ENCODE results near the gene RNF43. TPM values are rescaled to one million over a fixed set of nuclear protein-coding genes. Genes with fewer than 3 reads are reported as not detected.

RNF43 gene
- total and polyA plus RNA-seq, 2 experiments from 2014 or later = 8.6 to 9.4 TPM

DNA sequence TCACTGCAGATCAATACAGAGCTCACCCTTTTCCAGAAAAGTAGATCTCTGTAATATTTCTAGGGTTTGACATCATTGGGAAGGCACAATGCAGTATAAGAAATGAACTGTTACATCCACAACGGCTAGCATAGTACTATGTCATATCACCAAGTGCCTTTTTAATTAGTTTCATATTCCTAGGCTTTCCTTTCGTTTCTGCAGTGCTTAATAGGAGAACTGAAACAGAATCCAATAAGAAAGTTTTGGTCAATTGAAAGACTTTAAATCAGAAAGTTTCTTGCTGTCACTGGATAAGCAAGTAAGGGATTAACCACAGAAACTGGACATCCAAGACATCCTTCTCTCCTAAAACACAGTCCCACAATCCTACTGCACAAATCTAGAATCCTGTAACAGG lies 3.5 kb upstream of the RNF43 start:
- H3K4me1 ChIP-seq (ENCODE audit: low read depth) = peaks cover 6% of the 10 kb centered on the region
- TF ChIP-seq, protein P1, sequence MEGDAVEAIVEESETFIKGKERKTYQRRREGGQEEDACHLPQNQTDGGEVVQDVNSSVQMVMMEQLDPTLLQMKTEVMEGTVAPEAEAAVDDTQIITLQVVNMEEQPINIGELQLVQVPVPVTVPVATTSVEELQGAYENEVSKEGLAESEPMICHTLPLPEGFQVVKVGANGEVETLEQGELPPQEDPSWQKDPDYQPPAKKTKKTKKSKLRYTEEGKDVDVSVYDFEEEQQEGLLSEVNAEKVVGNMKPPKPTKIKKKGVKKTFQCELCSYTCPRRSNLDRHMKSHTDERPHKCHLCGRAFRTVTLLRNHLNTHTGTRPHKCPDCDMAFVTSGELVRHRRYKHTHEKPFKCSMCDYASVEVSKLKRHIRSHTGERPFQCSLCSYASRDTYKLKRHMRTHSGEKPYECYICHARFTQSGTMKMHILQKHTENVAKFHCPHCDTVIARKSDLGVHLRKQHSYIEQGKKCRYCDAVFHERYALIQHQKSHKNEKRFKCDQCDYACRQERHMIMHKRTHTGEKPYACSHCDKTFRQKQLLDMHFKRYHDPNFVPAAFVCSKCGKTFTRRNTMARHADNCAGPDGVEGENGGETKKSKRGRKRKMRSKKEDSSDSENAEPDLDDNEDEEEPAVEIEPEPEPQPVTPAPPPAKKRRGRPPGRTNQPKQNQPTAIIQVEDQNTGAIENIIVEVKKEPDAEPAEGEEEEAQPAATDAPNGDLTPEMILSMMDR (IDR thresholded peaks at IDR 0.05; ENCODE audit: low read depth, low read length) = no peak
- no peak overlapping the region for H3K4me3 ChIP-seq
- no peaks in the 10 kb centered on the region for H3K36me3 ChIP-seq
- DNase-seq (ENCODE audit: low read depth in 1 of 2, low spot score in 1 of 2) = no peak
- no peak overlapping the region for H3K27ac ChIP-seq
- no peaks in the 10 kb centered on the region for H3K9me3 ChIP-seq (ENCODE audit: low read depth)
- peaks cover 10% of the 10 kb centered on the region for H3K27me3 ChIP-seq

GRCh38 chr17:58416937-58417299 lies 416 bp downstream of the RNF43 start:
- Histone ChIP-seq H3K36me3 (no peaks in the 10 kb centered on the region), H3K4me1 (ENCODE audit: low read depth) (peaks cover 31% of the 10 kb centered on the region), H3K27me3 (peaks cover 10% of the 10 kb centered on the region), H3K27ac (peak overlapping the region; percentile 41), H3K4me3 (peak overlapping the region; percentile 51), H3K9me3 (ENCODE audit: low read depth) (no peaks in the 10 kb centered on the region)
- TF ChIP-seq, protein P1 (IDR thresholded peaks at IDR 0.05; ENCODE audit: low read depth, low read length) = no peak
- DNase-seq (ENCODE audit: low read depth in 1 of 2, low spot score in 1 of 2) = no peak

GRCh38 chr17:58416396-58416795 lies 938 bp downstream of the RNF43 start:
- H3K36me3 ChIP-seq = no peaks in the 10 kb centered on the region
- peaks cover 10% of the 10 kb centered on the region for H3K27me3 ChIP-seq
- DNase-seq (ENCODE audit: low read depth in 1 of 2, low spot score in 1 of 2) = no peak
- no peak overlapping the region for H3K27ac ChIP-seq
- TF ChIP-seq, protein P1 (IDR thresholded peaks at IDR 0.05; ENCODE audit: low read depth, low read length) = no peak
- H3K4me1 ChIP-seq (ENCODE audit: low read depth) = peaks cover 31% of the 10 kb centered on the region
- H3K9me3 ChIP-seq (ENCODE audit: low read depth) = no peaks in the 10 kb centered on the region
- H3K4me3 ChIP-seq = peak overlapping the region; percentile 51

DNA sequence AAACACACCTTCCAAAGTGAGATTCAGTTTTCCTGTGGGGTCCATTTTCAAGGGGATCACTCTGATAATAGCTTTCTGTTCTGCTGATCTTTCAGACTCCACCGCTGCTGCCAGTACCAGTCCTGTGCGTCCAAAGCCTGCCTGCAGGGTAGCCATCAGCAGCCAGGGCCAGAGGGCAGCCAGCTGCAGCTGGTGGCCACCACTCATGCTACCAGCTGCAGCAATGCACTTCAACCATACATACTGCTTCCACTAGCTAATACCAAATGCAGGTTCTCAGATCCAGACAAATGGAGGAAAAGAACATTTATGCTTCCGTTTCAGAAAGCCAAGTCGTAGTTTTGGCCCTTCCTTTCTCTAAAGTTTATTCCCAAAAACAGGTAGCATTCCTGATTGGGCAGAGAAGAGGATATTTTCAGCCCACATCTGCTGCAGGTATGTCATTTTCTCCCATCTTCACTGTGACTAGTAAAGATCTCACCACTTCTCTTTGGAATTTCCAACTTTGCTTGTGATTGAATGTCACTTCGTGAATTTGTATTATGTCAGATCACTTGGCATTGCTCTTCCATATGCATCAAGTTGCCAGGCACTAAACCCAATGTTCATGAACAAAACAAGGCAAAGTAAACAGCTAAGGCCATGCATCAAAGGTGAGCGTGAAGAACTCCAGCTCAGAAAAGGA lies 1.8 kb downstream of the RNF43 start:
- H3K9me3 ChIP-seq (ENCODE audit: low read depth) = no peaks in the 10 kb centered on the region
- peak in 1 of 2 donors; percentile 29 for DNase-seq (ENCODE audit: low read depth in 1 of 2, low spot score in 1 of 2)
- peaks cover 31% of the 10 kb centered on the region for H3K4me1 ChIP-seq (ENCODE audit: low read depth)
- peak overlapping the region; percentile 51 for H3K4me3 ChIP-seq
- peaks cover 6% of the 10 kb centered on the region for H3K27me3 ChIP-seq
- TF ChIP-seq, protein P1 (IDR thresholded peaks at IDR 0.05; ENCODE audit: low read depth, low read length) = no peak
- H3K36me3 ChIP-seq = no peaks in the 10 kb centered on the region
- H3K27ac ChIP-seq = no peak overlapping the region

DNA sequence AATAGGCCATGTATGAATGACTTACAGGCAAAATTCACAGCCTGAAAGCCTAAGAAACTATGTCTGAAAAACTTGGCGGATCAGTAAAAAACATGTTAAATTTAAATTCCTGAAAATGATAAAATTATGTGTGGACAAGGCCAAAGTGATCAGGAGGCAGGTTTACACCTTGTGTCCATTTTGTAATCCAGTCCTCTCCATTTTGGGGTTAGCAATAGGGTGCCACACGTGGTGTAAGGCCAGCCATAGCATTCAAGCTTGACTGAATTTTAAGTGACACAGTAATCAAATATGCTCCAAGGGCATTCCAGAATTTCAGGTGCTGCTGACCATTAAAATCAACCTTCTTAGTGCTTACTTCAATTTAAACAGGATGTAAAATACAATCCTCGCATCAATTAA lies 2.7 kb downstream of the RNF43 start:
- Histone ChIP-seq H3K9me3 (ENCODE audit: low read depth) (no peaks in the 10 kb centered on the region), H3K4me3 (peak overlapping the region; percentile 51), H3K4me1 (ENCODE audit: low read depth) (peaks cover 31% of the 10 kb centered on the region), H3K27me3 (no peaks in the 10 kb centered on the region), H3K27ac (no peak overlapping the region), H3K36me3 (no peaks in the 10 kb centered on the region)
- TF ChIP-seq, protein P1 (IDR thresholded peaks at IDR 0.05; ENCODE audit: low read depth, low read length) = no peak
- no peak for DNase-seq (ENCODE audit: low read depth in 1 of 2, low spot score in 1 of 2)

Measured in cardiac muscle cell (in vitro differentiated cells and primary cell).